Lower lobe of right lung (tissue), 2 donors: ENCODE data around the gene SLFN11. TPM values are rescaled to one million over a fixed set of nuclear protein-coding genes. Genes with fewer than 3 reads are reported as not detected.

ENCODE experiments used
- ATAC-seq, 2 donors: fragments of 200-7000 bp; cut with Tn5 transposase; one replicate each; pipeline ENCODE4 v1.9.1; 2020 to 2022; ENCODE audit warnings: mild to moderate bottlenecking in 2 of 2, moderate library complexity in 2 of 2
- DNase-seq: peaks from one replicate; pipeline ENCODE4 v3.0.0-alpha.2; 2020
- H3K27ac ChIP-seq: fragments of 200-600 bp; one replicate; pipeline ENCODE4 v1.8.0; 2022
- H3K27me3 ChIP-seq: fragments of 200-600 bp; one replicate; pipeline ENCODE4 v1.8.0; 2022; ENCODE audit warnings: low read depth
- H3K36me3 ChIP-seq: fragments of 200-600 bp; one replicate; pipeline ENCODE4 v1.8.0; 2022; ENCODE audit warnings: mild to moderate bottlenecking
- H3K4me1 ChIP-seq: fragments of 200-600 bp; one replicate; pipeline ENCODE4 v1.8.0; 2022
- H3K4me3 ChIP-seq: fragments of 200-600 bp; one replicate; pipeline ENCODE4 v1.8.0; 2022; ENCODE audit warnings: mild to moderate bottlenecking
- H3K9me3 ChIP-seq: fragments of 200-600 bp; one replicate; pipeline ENCODE4 v1.8.0; 2022
- intact Hi-C: fragments of 100-400 bp; cut with DNase I; formaldehyde crosslinking; loops from one replicate; pipeline ENCODE4 v1.11.0; 2022
- total RNA-seq: library from RNA; stranded (reverse); fragmentation: NEBNext Ultra II Directional; extraction: Animal tissue kit (Norgen Biotek cat#: 25700); gene quantifications from one replicate; pipeline ENCODE4 v1.2.1, GENCODE V29; 2021
- TF ChIP-seq, protein P1 (sequence below): fragments of 200-600 bp; IDR thresholded peaks from one replicate; pipeline ENCODE4 v1.8.0; 2022; ENCODE audit warnings: antibody characterized with exemption, mild to moderate bottlenecking
- donor health status: DM: no; HTN: yes; CAD: no; lungs with severe emphysema.

SLFN11 gene
- total RNA-seq, 1 donor from 2014 or later: 118 TPM

DNA sequence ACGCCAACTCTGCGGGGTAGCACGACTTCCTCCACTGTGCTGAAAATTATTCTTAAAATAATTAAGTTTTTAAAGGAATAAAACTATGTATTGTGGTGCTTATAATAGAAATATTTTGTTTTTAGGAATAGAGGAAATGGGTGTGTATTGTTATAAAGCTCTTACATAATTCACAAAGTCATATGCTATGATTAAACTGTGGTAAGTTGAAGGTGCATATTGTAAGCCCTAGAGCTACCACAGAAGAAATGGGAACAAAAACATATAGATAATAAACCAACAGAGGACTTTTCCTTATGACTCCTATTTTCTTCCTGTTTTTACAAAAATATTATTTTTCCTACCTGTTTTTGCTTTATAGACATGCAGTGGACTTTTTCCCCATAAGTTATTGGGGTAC lies 4.3 kb upstream of the SLFN11 start:
- no peaks in the 10 kb centered on the region for H3K36me3 ChIP-seq
- peak overlapping the region; percentile 39 for H3K27ac ChIP-seq

DNA sequence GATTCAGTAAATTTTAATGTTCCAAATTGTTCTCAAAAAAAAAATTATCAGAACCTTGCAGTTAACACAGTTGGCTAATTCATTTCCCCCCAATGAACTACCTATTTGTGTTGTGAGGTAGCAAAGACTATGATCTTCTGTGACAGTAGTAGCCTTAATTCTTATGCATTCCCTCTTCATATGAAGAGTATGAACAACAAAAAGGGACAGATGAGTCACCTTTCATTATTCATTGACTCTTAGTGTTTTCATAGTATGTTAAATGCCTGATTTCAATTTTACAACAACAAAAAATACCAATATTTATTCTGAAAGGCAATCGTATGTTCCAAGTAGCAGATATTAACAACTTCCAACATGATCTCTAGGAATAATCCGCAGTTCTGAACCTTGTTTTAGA lies 3.6 kb upstream of the SLFN11 start:
- peaks cover 40% of the 10 kb centered on the region for H3K4me1 ChIP-seq
- ATAC-seq (no peak), DNase-seq (no peak)
- no peaks in the 10 kb centered on the region for H3K9me3 ChIP-seq
- TF ChIP-seq, protein P1, sequence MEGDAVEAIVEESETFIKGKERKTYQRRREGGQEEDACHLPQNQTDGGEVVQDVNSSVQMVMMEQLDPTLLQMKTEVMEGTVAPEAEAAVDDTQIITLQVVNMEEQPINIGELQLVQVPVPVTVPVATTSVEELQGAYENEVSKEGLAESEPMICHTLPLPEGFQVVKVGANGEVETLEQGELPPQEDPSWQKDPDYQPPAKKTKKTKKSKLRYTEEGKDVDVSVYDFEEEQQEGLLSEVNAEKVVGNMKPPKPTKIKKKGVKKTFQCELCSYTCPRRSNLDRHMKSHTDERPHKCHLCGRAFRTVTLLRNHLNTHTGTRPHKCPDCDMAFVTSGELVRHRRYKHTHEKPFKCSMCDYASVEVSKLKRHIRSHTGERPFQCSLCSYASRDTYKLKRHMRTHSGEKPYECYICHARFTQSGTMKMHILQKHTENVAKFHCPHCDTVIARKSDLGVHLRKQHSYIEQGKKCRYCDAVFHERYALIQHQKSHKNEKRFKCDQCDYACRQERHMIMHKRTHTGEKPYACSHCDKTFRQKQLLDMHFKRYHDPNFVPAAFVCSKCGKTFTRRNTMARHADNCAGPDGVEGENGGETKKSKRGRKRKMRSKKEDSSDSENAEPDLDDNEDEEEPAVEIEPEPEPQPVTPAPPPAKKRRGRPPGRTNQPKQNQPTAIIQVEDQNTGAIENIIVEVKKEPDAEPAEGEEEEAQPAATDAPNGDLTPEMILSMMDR: no peak
- H3K4me3 ChIP-seq: no peak overlapping the region
- H3K27ac ChIP-seq: peak overlapping the region; percentile 39
- intact Hi-C loops: no loop called here
- no peaks in the 10 kb centered on the region for H3K36me3 ChIP-seq
- H3K27me3 ChIP-seq: no peaks in the 10 kb centered on the region

More for the DNA sequence above, 4.3 kb upstream of the SLFN11 start:
- no peaks in the 10 kb centered on the region for H3K9me3 ChIP-seq
- intact Hi-C loops: no loop called here
- H3K4me1 ChIP-seq: peaks cover 34% of the 10 kb centered on the region
- TF ChIP-seq, protein P1: no peak
- DNase-seq: no peak
- ATAC-seq: no peak
- no peak overlapping the region for H3K4me3 ChIP-seq
- no peaks in the 10 kb centered on the region for H3K27me3 ChIP-seq

DNA sequence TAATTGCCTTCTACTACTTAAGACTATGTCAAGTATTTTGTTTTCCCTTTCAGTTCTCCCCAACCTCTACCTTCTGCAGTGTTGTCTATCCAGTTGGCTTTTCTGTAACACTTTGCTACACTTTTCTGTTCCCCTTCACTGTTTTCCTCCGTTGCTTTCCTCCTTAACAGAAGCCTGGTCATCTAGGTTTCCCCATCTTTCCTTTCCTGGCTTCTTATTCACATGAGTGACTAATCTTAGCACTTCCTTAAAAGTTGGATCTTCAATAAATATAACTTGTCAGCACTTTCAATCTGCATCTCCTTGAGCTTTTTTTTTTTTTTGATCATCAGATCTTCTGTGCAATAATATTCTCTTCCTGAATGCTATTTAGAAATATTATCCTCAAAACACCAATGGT lies 2.8 kb upstream of the SLFN11 start:
- intact Hi-C loops: no loop called here
- Histone ChIP-seq H3K27ac (peak overlapping the region; percentile 65), H3K4me1 (peaks cover 48% of the 10 kb centered on the region), H3K27me3 (no peaks in the 10 kb centered on the region), H3K9me3 (no peaks in the 10 kb centered on the region), H3K36me3 (no peaks in the 10 kb centered on the region), H3K4me3 (no peak overlapping the region)
- ATAC-seq: peak in 1 of 2 donors; percentile 5
- TF ChIP-seq, protein P1: no peak
- no peak for DNase-seq

- intact Hi-C loops: no loop called here
- Histone ChIP-seq H3K36me3 (no peaks in the 10 kb centered on the region), H3K27me3 (no peaks in the 10 kb centered on the region), H3K9me3 (no peaks in the 10 kb centered on the region), H3K4me3 (peak overlapping the region; percentile 69), H3K4me1 (peaks cover 50% of the 10 kb centered on the region), H3K27ac (peak overlapping the region; percentile 95)
- DNase-seq (no peak), ATAC-seq (no peak)
- TF ChIP-seq, protein P1: no peak
Observed at GRCh38 chr17:35374766-35375344, 1.4 kb upstream of the SLFN11 start.

DNA sequence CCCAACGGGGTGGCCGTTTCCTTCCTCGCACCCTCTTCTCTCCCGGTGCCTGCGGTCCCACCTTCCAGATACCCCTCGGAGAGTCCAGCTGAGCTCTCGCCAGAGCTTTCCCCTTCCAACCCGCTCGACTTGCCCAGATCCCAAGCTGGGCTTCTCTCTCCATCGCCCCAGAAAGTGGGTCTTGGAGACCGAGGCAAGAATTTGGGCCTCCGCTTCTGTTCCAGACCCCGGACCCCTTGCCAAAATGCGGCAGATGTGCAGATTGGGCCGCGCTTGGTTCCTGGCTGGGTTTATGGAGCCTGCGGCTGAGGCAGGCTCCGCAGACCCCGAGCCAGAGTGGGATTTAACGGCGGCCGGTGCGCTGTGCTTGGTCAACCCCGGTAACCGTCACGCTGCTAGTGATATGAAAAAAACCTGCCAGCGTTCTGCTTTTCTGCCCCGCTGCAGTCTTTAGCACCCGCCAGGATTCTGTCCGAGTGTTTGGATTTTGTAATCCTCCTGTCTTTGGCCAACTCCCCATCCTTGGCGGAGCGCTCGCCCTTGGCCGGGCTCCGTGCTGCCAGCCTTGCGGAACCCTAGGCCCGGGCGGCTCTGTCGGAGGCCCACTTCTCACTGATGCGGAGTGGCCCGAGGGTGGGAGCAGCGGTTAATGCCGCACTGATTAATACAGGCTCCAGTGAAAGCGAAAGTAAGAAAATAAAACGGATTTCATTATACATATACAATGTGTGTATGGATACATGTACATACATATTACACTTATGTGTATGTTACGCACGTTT lies 754 bp upstream of the SLFN11 start:
- TF ChIP-seq, protein P1: no peak
- Histone ChIP-seq H3K27me3 (no peaks in the 10 kb centered on the region), H3K27ac (peak overlapping the region; percentile 95), H3K9me3 (no peaks in the 10 kb centered on the region), H3K4me3 (peak overlapping the region; percentile 69), H3K36me3 (no peaks in the 10 kb centered on the region), H3K4me1 (peaks cover 50% of the 10 kb centered on the region)
- ATAC-seq: peak; percentile 74 to 83
- DNase-seq: peak; percentile 69
- intact Hi-C loops: no loop called here
